Endothelial cell of umbilical vein (primary cell): ENCODE results near the gene RABL3. TPM values are rescaled to one million over a fixed set of nuclear protein-coding genes. Genes with fewer than 3 reads are reported as not detected.

ENCODE experiments used
- BruUV-seq: library from RNA; stranded (reverse); fragments of 400-500 nt; replicated peaks from 2 replicates; lab custom pipeline; 2021; lab: Mats Ljungman, UMichigan
- CTCF ChIA-PET: fragments of 300-600, 350-600 bp; sonication (Branson Sonifier 250); formaldehyde crosslinking; loops from one replicate; lab custom pipeline; 2021; ENCODE audit warnings: antibody characterized with exemption, inconsistent platforms; lab: Charles Lee
- POLR2A ChIA-PET: fragments of 300-600, 350-600 bp; sonication (Branson Sonifier 250); formaldehyde crosslinking; loops from one replicate; lab custom pipeline; 2021; ENCODE audit warnings: antibody characterized with exemption, inconsistent platforms; lab: Charles Lee
- DNase-seq: peaks from one replicate; pipeline ENCODE4 v3.0.0-alpha.2; 2011; ENCODE audit warnings: low read depth, low spot score
- FAIRE-seq: peaks from 2 replicates; lab custom pipeline; 2011; peaks lifted over from hg19 to GRCh38; lab: Jason Lieb, UNC
- H2AFZ ChIP-seq: 2 replicates; pipeline ENCODE4 v1.6.0; 2012; ENCODE audit warnings: low read depth, low read length, control low read depth, inconsistent platforms
- H3K27ac ChIP-seq: 2 replicates; pipeline ENCODE4 v1.5.1; 2011; ENCODE audit warnings: low read depth, mild to moderate bottlenecking, control low read depth, low read length, moderate library complexity; ENCODE audit not compliant: insufficient read depth
- H3K27me3 ChIP-seq, 2 experiments: 2 replicates each; pipeline versions ENCODE4 v1.6.0 to v1.6.1; 2011; ENCODE audit warnings: low read length in 2 of 2, mixed read lengths in 1 of 2; ENCODE audit not compliant: control insufficient read depth in 2 of 2, insufficient read depth in 2 of 2
- H3K36me3 ChIP-seq, 2 experiments: 2 replicates in 1 of 2; 3 replicates in 1 of 2; pipeline ENCODE4 v1.5.1; 2011; ENCODE audit warnings: low read length in 2 of 2, mild to moderate bottlenecking in 1 of 2, moderate library complexity in 1 of 2; ENCODE audit not compliant: control insufficient read depth in 2 of 2, insufficient read depth in 2 of 2; ENCODE audit errors: extremely low read depth in 1 of 2
- H3K4me1 ChIP-seq: 3 replicates; pipeline ENCODE4 v1.5.1; 2011; ENCODE audit warnings: mild to moderate bottlenecking, low read length; ENCODE audit not compliant: control insufficient read depth, insufficient read depth; ENCODE audit errors: extremely low read depth
- H3K4me2 ChIP-seq: 2 replicates; pipeline ENCODE4 v1.6.1; 2011; ENCODE audit warnings: low read length, control low read depth, mixed read lengths; ENCODE audit not compliant: insufficient read depth
- H3K4me3 ChIP-seq, 3 experiments: fragments of 200-600 bp in 1 of 3; sonication (generic), shearing (Covaris generic) in 1 of 3; replicated peaks in 1 of 3; 2 replicates each; pipeline ENCODE4 v1.5.1; 2011 to 2016; ENCODE audit warnings: control low read depth in 3 of 3, low read length in 3 of 3, mild to moderate bottlenecking in 2 of 3, inconsistent platforms in 1 of 3, low read depth in 1 of 3, moderate library complexity in 1 of 3; ENCODE audit not compliant: insufficient read depth in 1 of 3
- H3K79me2 ChIP-seq: 2 replicates; pipeline ENCODE4 v1.6.0; 2012; ENCODE audit warnings: low read length, inconsistent platforms; ENCODE audit not compliant: control insufficient read depth, insufficient read depth
- H3K9ac ChIP-seq: replicated peaks from 2 replicates; pipeline ENCODE3; 2011; ENCODE audit warnings: low read length, control low read depth; ENCODE audit not compliant: insufficient read depth; ENCODE audit errors: extremely low read depth
- H3K9me1 ChIP-seq: replicated peaks from 3 replicates; pipeline ENCODE4 v1.6.0; 2011; ENCODE audit warnings: mild to moderate bottlenecking, low read length; ENCODE audit not compliant: control insufficient read depth, insufficient read depth; ENCODE audit errors: extremely low read depth
- H3K9me3 ChIP-seq: replicated peaks from 2 replicates; pipeline ENCODE4 v1.5.1; 2012; ENCODE audit warnings: low read length, inconsistent platforms; ENCODE audit not compliant: control insufficient read depth, insufficient read depth
- H4K20me1 ChIP-seq: replicated peaks from 2 replicates; pipeline ENCODE3; 2011; ENCODE audit warnings: mild to moderate bottlenecking, low read length; ENCODE audit not compliant: control insufficient read depth, insufficient read depth; ENCODE audit errors: extremely low read depth
- CTCF ChIP-seq, 2 donors: IDR thresholded peaks; 1 replicate in 1 of 2; 2 replicates in 1 of 2; pipeline ENCODE4 v1.5.1; 2011; ENCODE audit warnings: low read length in 2 of 2, mild to moderate bottlenecking in 2 of 2, moderate library complexity in 2 of 2, control low read depth in 1 of 2, inconsistent platforms in 1 of 2, low read depth in 1 of 2; ENCODE audit not compliant: insufficient read depth in 1 of 2; ENCODE audit errors: extremely low read depth in 1 of 2
- EZH2 ChIP-seq: IDR thresholded peaks from 2 replicates; pipeline ENCODE4 v1.6.1; 2012; ENCODE audit warnings: borderline replicate concordance, low read depth, mild to moderate bottlenecking, moderate library complexity, low read length, inconsistent platforms; ENCODE audit not compliant: severe bottlenecking
- FOS ChIP-seq: IDR thresholded peaks from 2 replicates; pipeline ENCODE4 v1.6.1; 2011; ENCODE audit warnings: mild to moderate bottlenecking, low read length, moderate library complexity, borderline replicate concordance; ENCODE audit not compliant: insufficient read depth
- GATA2 ChIP-seq: IDR thresholded peaks from 2 replicates; pipeline ENCODE4 v1.7.0; 2011; ENCODE audit warnings: low read depth, mild to moderate bottlenecking, moderate library complexity, mixed read lengths, low read length; ENCODE audit not compliant: insufficient read length, insufficient read depth
- JUN ChIP-seq: IDR thresholded peaks from 2 replicates; pipeline ENCODE4 v1.6.1; 2011; ENCODE audit warnings: borderline replicate concordance, low read depth; ENCODE audit not compliant: insufficient read length, insufficient read depth
- MAX ChIP-seq: IDR thresholded peaks from 2 replicates; pipeline ENCODE4 v1.6.1; 2011; ENCODE audit not compliant: insufficient read depth, insufficient read length
- MYC ChIP-seq: IDR thresholded peaks from one replicate; pipeline ENCODE4 v1.6.1; 2011; ENCODE audit warnings: mild to moderate bottlenecking, low read depth, low read length
- POLR2A ChIP-seq: IDR thresholded peaks from 2 replicates; pipeline ENCODE4 v1.6.1; 2012; ENCODE audit warnings: low read depth, mild to moderate bottlenecking, control low read depth, low read length
- POLR2AphosphoS5 ChIP-seq: IDR thresholded peaks from 2 replicates; pipeline ENCODE4 v1.6.1; 2012; ENCODE audit warnings: low read depth, mild to moderate bottlenecking, control low read depth, low read length, moderate library complexity; ENCODE audit not compliant: insufficient read depth
- dilution Hi-C: fragments of 300-500 bp; cut with MboI; formaldehyde crosslinking; loops from one replicate; pipeline ENCODE4 v1.15.0; 2019; ENCODE audit warnings: low sequenced_read_pairs; ENCODE audit not compliant: extremely low pct_ligation_motif_present
- intact Hi-C: fragments of 100-400 bp; cut with micrococcal nuclease; formaldehyde crosslinking; loops from one replicate; pipeline ENCODE4 v1.10.0; 2022
- polyA plus RNA-seq, 4 experiments: library from polyadenylated mRNA; depleted of rRNA in 3 of 4; stranded (reverse) in 3 of 4; unstranded in 1 of 4; fragments of >200 nt; gene quantifications; 2 replicates each; pipeline versions ENCODE4 v1.2.1 to v1.2.3, GENCODE V29; 2011 to 2012; ENCODE audit warnings: missing spikeins in 1 of 4
- total RNA-seq: library from RNA; stranded (reverse); gene quantifications from 2 replicates; pipeline ENCODE4 v1.2.3, GENCODE V29; 2021

The RABL3 gene
- total and polyA plus RNA-seq, 2 donors (not counting 3 experiments of a cell fraction or from before 2014, with no cell fraction given): 4.3 to 24.9 TPM

GRCh38 chr3:120648290-120648689 is 94.0 kb downstream of the RABL3 start:
- Histone ChIP-seq H3K4me1 (no peaks in the 10 kb centered on the region), H2AFZ (no peak overlapping the region), H3K9me1 (no peaks in the 10 kb centered on the region), H3K36me3 (no peaks in the 10 kb centered on the region), H3K9me3 (no peaks in the 10 kb centered on the region), H3K4me3 (no peak overlapping the region), H3K9ac (no peak overlapping the region), H3K79me2 (no peaks in the 10 kb centered on the region), H4K20me1 (no peaks in the 10 kb centered on the region), H3K4me2 (no peak overlapping the region), H3K27ac (no peak overlapping the region), H3K27me3 (no peaks in the 10 kb centered on the region)
- no TSS peak for BruUV-seq
- ChIA-PET POLR2A (interaction anchor here (0.6 kb wide), 1 partner anchor 11 kb away, joined by 10 read pairs; no protein-coding TSS in a partner anchor), CTCF (interaction anchor here (1.6 kb wide), 1 partner anchor 147 kb away, joined by 3 read pairs; no protein-coding TSS in a partner anchor)
- DNase-seq: no peak
- TF ChIP-seq POLR2A (no peak), POLR2AphosphoS5 (no peak), JUN (no peak), GATA2 (no peak), FOS (no peak), MAX (no peak), EZH2 (no peak), CTCF (IDR thresholded peaks at IDR 0.05; ENCODE audit: extremely low read depth in 1 of 2, insufficient read depth in 1 of 2, low read depth in 1 of 2, low read length in 2 of 2) (no peak), MYC (no peak)
- no peak for FAIRE-seq
- intact Hi-C loops (no loop called here), dilution Hi-C loops (no loop called here)
